Neuronal stem cell (in vitro differentiated cells): ENCODE results near the gene C9orf78.
A peak's percentile ranks its signal among the peaks of the same experiment; 100 is the strongest.

Experiments
- DNase-seq: peaks from one replicate; pipeline ENCODE4 v3.0.0-alpha.2; 2013; ENCODE audit warnings: low spot score
- H2AFZ ChIP-seq: one replicate; pipeline ENCODE4 v1.6.1; 2013; ENCODE audit warnings: mild to moderate bottlenecking, low read length, inconsistent platforms
- H2AK5ac ChIP-seq: 2 replicates; pipeline ENCODE4 v1.6.1; 2013; ENCODE audit warnings: low read depth, mild to moderate bottlenecking, inconsistent platforms, low read length, moderate library complexity, mixed read lengths
- H2BK120ac ChIP-seq: 2 replicates; pipeline ENCODE4 v1.6.1; 2013; ENCODE audit warnings: low read depth, mild to moderate bottlenecking, inconsistent platforms, low read length, moderate library complexity, mixed read lengths
- H2BK12ac ChIP-seq: one replicate; pipeline ENCODE4 v1.6.1; 2013; ENCODE audit warnings: low read length, inconsistent platforms
- H2BK15ac ChIP-seq: 2 replicates; pipeline ENCODE4 v1.6.1; 2013; ENCODE audit warnings: mild to moderate bottlenecking, low read length, inconsistent platforms, mixed read lengths
- H2BK5ac ChIP-seq: one replicate; pipeline ENCODE4 v1.6.1; 2013; ENCODE audit warnings: inconsistent platforms, mild to moderate bottlenecking, low read length, moderate library complexity
- H3K14ac ChIP-seq: one replicate; pipeline ENCODE4 v1.6.1; 2013; ENCODE audit warnings: low read length, inconsistent platforms
- H3K18ac ChIP-seq: 2 replicates; pipeline ENCODE4 v1.6.1; 2013; ENCODE audit warnings: low read length, inconsistent platforms
- H3K23ac ChIP-seq: 2 replicates; pipeline ENCODE4 v1.6.1; 2013; ENCODE audit warnings: low read depth, mild to moderate bottlenecking, mixed read lengths, low read length, inconsistent platforms; ENCODE audit not compliant: poor library complexity
- H3K27ac ChIP-seq: replicated peaks from 3 replicates; pipeline ENCODE4 v1.5.1; 2013; ENCODE audit warnings: low read length, inconsistent platforms
- H3K27me3 ChIP-seq, 3 experiments: 2 replicates each; pipeline ENCODE4 v1.6.1; 2013; ENCODE audit warnings: low read length in 3 of 3, mild to moderate bottlenecking in 2 of 3, inconsistent platforms in 1 of 3, low read depth in 1 of 3, mixed read lengths in 1 of 3, moderate library complexity in 1 of 3; ENCODE audit not compliant: control insufficient read depth in 3 of 3, insufficient read depth in 3 of 3
- H3K36me3 ChIP-seq, 2 donors: replicated peaks in 1 of 2; 2 replicates each; pipeline ENCODE4 v1.6.1; 2013; ENCODE audit warnings: low read length in 2 of 2; ENCODE audit not compliant: control insufficient read depth in 2 of 2, insufficient read depth in 2 of 2
- H3K4ac ChIP-seq: 2 replicates; pipeline ENCODE4 v1.6.1; 2013; ENCODE audit warnings: inconsistent platforms, mild to moderate bottlenecking, low read length, moderate library complexity
- H3K4me1 ChIP-seq, 2 donors: 1 replicate in 1 of 2; 2 replicates in 1 of 2; pipeline ENCODE4 v1.6.1; 2013; ENCODE audit warnings: low read length in 2 of 2, low read depth in 1 of 2; ENCODE audit not compliant: control insufficient read depth in 2 of 2, insufficient read depth in 1 of 2
- H3K4me2 ChIP-seq: one replicate; pipeline ENCODE4 v1.6.1; 2013; ENCODE audit warnings: mild to moderate bottlenecking, low read length, inconsistent platforms; ENCODE audit not compliant: insufficient read depth, poor library complexity, severe bottlenecking
- H3K4me3 ChIP-seq, 2 donors: 2 replicates each; pipeline ENCODE4 v1.5.1; 2013; ENCODE audit warnings: low read length in 2 of 2, mild to moderate bottlenecking in 2 of 2, inconsistent platforms in 1 of 2, moderate library complexity in 1 of 2
- H3K79me1 ChIP-seq: one replicate; pipeline ENCODE4 v1.6.1; 2013; ENCODE audit warnings: low read depth, mild to moderate bottlenecking, inconsistent platforms, low read length, moderate library complexity
- H3K9ac ChIP-seq: one replicate; pipeline ENCODE4 v1.6.1; 2013; ENCODE audit warnings: mild to moderate bottlenecking, low read depth, low read length, inconsistent platforms; ENCODE audit not compliant: poor library complexity
- H3K9me3 ChIP-seq, 2 donors: replicated peaks in 1 of 2; 2 replicates each; pipeline versions ENCODE3 to v1.6.1; 2013; ENCODE audit warnings: low read length in 2 of 2, mild to moderate bottlenecking in 2 of 2, inconsistent platforms in 1 of 2, low read depth in 1 of 2, mixed read lengths in 1 of 2, moderate library complexity in 1 of 2; ENCODE audit not compliant: control insufficient read depth in 2 of 2, insufficient read depth in 1 of 2
- H4K8ac ChIP-seq: one replicate; pipeline ENCODE4 v1.6.1; 2013; ENCODE audit warnings: low read depth, mild to moderate bottlenecking, inconsistent platforms, low read length, moderate library complexity
- H4K91ac ChIP-seq: one replicate; pipeline ENCODE4 v1.6.1; 2013; ENCODE audit warnings: low read length, low read depth, mild to moderate bottlenecking, inconsistent platforms; ENCODE audit not compliant: poor library complexity
- WGBS, 2 donors: extraction: QIAGEN DNeasy Blood & Tissue Kit; methylation state at CpG; one replicate each; pipeline ENCODE4 v1.1.7; 2013; ENCODE audit warnings: missing lambda C conversion rate in 2 of 2, mixed read lengths in 1 of 2; ENCODE audit not compliant: insufficient read length in 2 of 2, insufficient replicate concordance in 1 of 2; ENCODE audit errors: extremely low coverage in 2 of 2; 5-methylcytosine and 5-hydroxymethylcytosine counted together

The C9orf78 gene

DNA sequence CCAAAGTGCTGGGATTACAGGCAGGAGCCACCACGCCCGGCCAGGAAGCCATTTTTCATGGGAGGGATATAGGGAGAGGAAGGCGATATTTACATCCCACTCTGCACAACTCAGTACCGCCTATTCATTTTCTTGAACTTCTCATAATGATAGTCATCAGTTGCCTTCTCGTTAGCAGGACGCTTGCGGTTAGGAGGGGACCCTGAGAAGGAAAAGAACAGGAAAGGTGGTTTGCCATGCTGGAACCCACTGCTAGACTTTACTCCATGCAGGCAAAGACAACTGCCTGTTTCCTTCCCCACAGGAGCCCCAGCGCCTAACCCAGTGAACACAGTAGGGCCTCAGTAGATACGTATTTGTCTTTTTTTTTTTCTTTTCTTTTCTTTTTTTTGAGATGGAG, 7.0 kb downstream of the C9orf78 start:
- no peak overlapping the region for H2BK120ac ChIP-seq
- H2BK15ac ChIP-seq = no peak overlapping the region
- no peaks in the 10 kb centered on the region for H3K9me3 ChIP-seq
- H2AFZ ChIP-seq = no peak overlapping the region
- no peak overlapping the region for H3K9ac ChIP-seq
- DNase-seq = no peak
- H4K8ac ChIP-seq = no peak overlapping the region
- WGBS, 2 donors = no CpG with 5 or more reads among the region's 9 CpGs
- no peak overlapping the region for H3K4me3 ChIP-seq
- peaks cover 0 to 1% of the 10 kb centered on the region in 2 donors for H3K4me1 ChIP-seq
- H3K79me1 ChIP-seq = peaks cover 1% of the 10 kb centered on the region
- H3K36me3 ChIP-seq = peaks cover 14 to 61% of the 10 kb centered on the region in 2 donors
- no peak overlapping the region for H3K23ac ChIP-seq
- no peak overlapping the region for H3K14ac ChIP-seq
- no peak overlapping the region for H2BK5ac ChIP-seq
- no peak overlapping the region for H3K27ac ChIP-seq
- no peak overlapping the region for H2BK12ac ChIP-seq
- H3K27me3 ChIP-seq = no peaks in the 10 kb centered on the region
- H3K4ac ChIP-seq = no peak overlapping the region
- no peak overlapping the region for H2AK5ac ChIP-seq
- H4K91ac ChIP-seq = no peak overlapping the region
- H3K4me2 ChIP-seq = no peak overlapping the region
- no peak overlapping the region for H3K18ac ChIP-seq

DNA sequence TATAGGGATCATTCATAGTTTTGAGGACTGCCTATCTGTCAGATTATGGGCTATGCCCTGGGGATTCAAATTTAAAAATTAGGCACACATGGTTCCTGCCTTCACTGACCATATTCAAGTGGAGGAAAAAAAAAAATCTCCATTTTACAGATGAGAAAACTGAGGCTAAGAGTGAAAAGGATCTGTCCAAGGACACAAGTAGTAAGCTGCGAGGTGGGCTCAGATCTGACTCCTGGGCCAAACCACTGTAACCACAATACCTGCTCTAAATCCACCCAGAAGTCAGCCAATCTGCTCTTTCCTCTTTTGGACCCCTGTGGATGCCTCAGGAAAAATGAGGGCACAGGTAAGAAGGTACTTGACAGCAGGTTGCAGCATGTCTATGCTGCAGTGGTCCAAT, 8.3 kb downstream of the C9orf78 start:
- Histone ChIP-seq H3K18ac (no peak overlapping the region), H3K9me3 (no peaks in the 10 kb centered on the region), H3K36me3 (peaks cover 20 to 62% of the 10 kb centered on the region in 2 donors), H3K14ac (no peak overlapping the region), H4K91ac (no peak overlapping the region), H2AK5ac (no peak overlapping the region), H3K23ac (no peak overlapping the region), H3K27ac (no peak overlapping the region), H4K8ac (no peak overlapping the region), H3K27me3 (no peaks in the 10 kb centered on the region), H3K9ac (no peak overlapping the region), H2BK5ac (no peak overlapping the region), H3K79me1 (peaks cover 3% of the 10 kb centered on the region), H2BK120ac (no peak overlapping the region), H3K4me1 (peaks cover 0 to 5% of the 10 kb centered on the region in 2 donors), H2BK12ac (no peak overlapping the region), H3K4ac (no peak overlapping the region), H2AFZ (no peak overlapping the region), H3K4me2 (no peak overlapping the region), H3K4me3 (no peak overlapping the region), H2BK15ac (no peak overlapping the region)
- no peak for DNase-seq
- no CpG with 5 or more reads among the region's 1 CpG for WGBS, 2 donors

DNA sequence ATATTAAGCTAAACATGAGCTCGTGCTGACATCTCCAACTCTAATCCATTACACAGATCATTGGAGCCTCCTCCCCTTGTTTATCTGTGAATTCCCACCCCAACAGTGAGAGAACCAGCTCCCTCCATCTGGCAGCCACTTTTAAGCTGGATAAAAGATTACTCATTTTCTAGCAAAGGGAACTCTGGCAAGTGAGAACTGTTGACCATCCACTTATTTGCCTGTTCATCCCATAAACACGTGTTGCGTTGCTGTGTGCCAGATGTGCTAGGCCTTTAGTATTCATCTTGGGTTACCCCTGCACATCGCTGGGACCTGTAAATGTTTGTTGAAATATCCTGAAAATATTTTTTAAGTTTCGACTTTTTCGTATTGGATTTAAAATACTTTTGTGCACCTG, 8.7 kb downstream of the C9orf78 start:
- no peak overlapping the region for H2AK5ac ChIP-seq
- no peaks in the 10 kb centered on the region for H3K27me3 ChIP-seq
- H3K4me1 ChIP-seq = peaks cover 0 to 5% of the 10 kb centered on the region in 2 donors
- no peak overlapping the region for H2AFZ ChIP-seq
- no peak overlapping the region for H3K23ac ChIP-seq
- H2BK15ac ChIP-seq = no peak overlapping the region
- H3K4me3 ChIP-seq = no peak overlapping the region
- H3K79me1 ChIP-seq = peaks cover 3% of the 10 kb centered on the region
- H3K18ac ChIP-seq = no peak overlapping the region
- no peak overlapping the region for H3K4me2 ChIP-seq
- H3K27ac ChIP-seq = no peak overlapping the region
- no peak overlapping the region for H2BK12ac ChIP-seq
- no peak overlapping the region for H3K14ac ChIP-seq
- no peak overlapping the region for H4K91ac ChIP-seq
- no peak for DNase-seq
- no peak overlapping the region for H2BK5ac ChIP-seq
- H3K36me3 ChIP-seq = peaks cover 19 to 62% of the 10 kb centered on the region in 2 donors
- H3K4ac ChIP-seq = no peak overlapping the region
- H4K8ac ChIP-seq = no peak overlapping the region
- H3K9me3 ChIP-seq = no peaks in the 10 kb centered on the region
- H2BK120ac ChIP-seq = no peak overlapping the region
- no peak overlapping the region for H3K9ac ChIP-seq
- WGBS, 2 donors = no CpG with 5 or more reads among the region's 6 CpGs

DNA sequence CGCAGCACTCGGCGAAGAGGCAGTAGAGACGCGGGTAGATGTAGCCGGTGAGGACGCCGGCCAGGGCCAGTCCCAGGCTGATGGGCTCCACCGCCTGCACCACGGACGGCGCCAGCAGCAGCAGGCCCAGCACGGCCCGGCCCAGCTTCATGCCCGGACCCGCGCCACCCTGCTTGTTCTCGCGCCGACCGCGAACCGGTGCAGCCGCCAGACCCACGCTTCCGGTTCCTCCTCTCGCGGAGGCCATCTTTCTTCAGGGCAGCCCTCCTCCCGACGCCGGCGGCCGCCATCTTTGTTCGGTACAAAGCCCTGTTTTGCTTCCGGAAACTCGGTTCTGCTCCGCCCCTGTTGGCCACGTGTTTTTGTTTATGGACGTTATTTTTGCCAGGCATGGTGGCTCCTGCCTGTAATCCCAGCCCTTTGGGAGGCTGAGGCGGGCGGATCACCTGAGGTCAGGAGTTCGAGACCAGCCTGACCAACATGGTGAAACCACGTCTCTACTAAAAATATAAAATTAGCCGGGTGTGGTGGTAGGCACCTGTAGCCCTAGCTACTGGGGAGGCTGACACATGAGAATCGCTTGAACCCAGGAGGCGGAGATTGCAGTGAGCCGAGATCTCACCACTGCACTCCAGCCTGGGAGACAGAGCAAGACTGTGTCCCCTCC, 11.0 kb downstream of the C9orf78 start, which contains the start of gene TOR1A:
TOR1A (minus strand) TSS at position 202 of the 667 bp plus-strand sequence; CDS start at position 151, 51 bp downstream.
- peak within 1 kb of the TSS; percentile 51 for H2BK15ac ChIP-seq
- peak within 1 kb of the TSS; percentile 97 for H2AFZ ChIP-seq
- peak within 1 kb of the TSS; percentile 100 for H3K18ac ChIP-seq
- peak within 1 kb of the TSS; percentile 97 to 100 for H3K4me3 ChIP-seq
- H3K36me3 ChIP-seq = peaks cover 20 to 53% of the 10 kb centered on the region in 2 donors
- no peaks in the 10 kb centered on the region for H3K9me3 ChIP-seq
- no CpG with 5 or more reads among the region's 47 CpGs for WGBS, 2 donors
- H4K8ac ChIP-seq = peak within 1 kb of the TSS; percentile 98
- peak within 1 kb of the TSS; percentile 23 for H3K4ac ChIP-seq
- peaks cover 3% of the 10 kb centered on the region for H3K79me1 ChIP-seq
- no peak within 1 kb of the TSS for H2BK120ac ChIP-seq
- H4K91ac ChIP-seq = no peak within 1 kb of the TSS
- no peak within 1 kb of the TSS for H2AK5ac ChIP-seq
- peak; percentile 89 for DNase-seq
- peak within 1 kb of the TSS; percentile 95 for H3K23ac ChIP-seq
- H3K4me2 ChIP-seq = peak within 1 kb of the TSS; percentile 89
- no peaks in the 10 kb centered on the region for H3K27me3 ChIP-seq
- H2BK5ac ChIP-seq = peak within 1 kb of the TSS; percentile 97
- peak within 1 kb of the TSS; percentile 75 for H3K14ac ChIP-seq
- H2BK12ac ChIP-seq = no peak within 1 kb of the TSS
- peak within 1 kb of the TSS; percentile 54 for H3K27ac ChIP-seq
- peaks cover 0 to 5% of the 10 kb centered on the region in 2 donors for H3K4me1 ChIP-seq
- H3K9ac ChIP-seq = peak within 1 kb of the TSS; percentile 100
